D721Med (cell line): Measurements from ENCODE around the gene SMIM30.
"Not testable (repeated sequence)": the region's sequence is repeated elsewhere in the genome, so short reads cannot be mapped to it uniquely, and the experiment has no call there.

Source experiments
- DNase-seq: peaks from one replicate; pipeline ENCODE4 v3.0.0; 2011; ENCODE audit warnings: low spot score; ENCODE audit not compliant: insufficient read length
- FAIRE-seq: peaks from 2 replicates; lab custom pipeline; 2011; peaks lifted over from hg19 to GRCh38; lab: Jason Lieb, UNC
- TF ChIP-seq, protein P1 (sequence below): IDR thresholded peaks from 2 replicates; pipeline ENCODE4 v1.5.1; 2012; ENCODE audit warnings: mild to moderate bottlenecking, control low read depth; ENCODE audit not compliant: insufficient read depth; ENCODE audit errors: missing control alignments

The SMIM30 gene

DNA sequence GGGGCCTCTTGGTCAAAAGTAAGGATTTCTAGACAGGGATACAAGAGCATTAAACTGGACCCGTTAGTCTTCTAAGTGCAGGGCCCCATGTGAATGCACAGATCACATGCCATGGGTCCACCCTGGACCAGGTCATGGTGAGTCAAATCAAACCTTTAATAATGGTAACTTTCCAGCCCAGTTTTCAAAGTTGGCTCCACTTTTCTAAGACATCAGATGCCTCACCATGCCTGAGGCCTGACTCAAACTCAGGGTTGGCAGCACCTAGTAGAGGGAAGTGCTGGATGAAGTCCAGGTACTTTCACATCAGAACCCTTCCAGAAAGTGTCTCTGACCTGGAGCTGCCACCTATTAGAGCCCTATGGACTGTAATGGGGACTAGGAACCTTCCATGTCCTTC lies 9.7 kb upstream of the SMIM30 start:
- DNase-seq (no peak), FAIRE-seq (no peak)
- TF ChIP-seq, protein P1, sequence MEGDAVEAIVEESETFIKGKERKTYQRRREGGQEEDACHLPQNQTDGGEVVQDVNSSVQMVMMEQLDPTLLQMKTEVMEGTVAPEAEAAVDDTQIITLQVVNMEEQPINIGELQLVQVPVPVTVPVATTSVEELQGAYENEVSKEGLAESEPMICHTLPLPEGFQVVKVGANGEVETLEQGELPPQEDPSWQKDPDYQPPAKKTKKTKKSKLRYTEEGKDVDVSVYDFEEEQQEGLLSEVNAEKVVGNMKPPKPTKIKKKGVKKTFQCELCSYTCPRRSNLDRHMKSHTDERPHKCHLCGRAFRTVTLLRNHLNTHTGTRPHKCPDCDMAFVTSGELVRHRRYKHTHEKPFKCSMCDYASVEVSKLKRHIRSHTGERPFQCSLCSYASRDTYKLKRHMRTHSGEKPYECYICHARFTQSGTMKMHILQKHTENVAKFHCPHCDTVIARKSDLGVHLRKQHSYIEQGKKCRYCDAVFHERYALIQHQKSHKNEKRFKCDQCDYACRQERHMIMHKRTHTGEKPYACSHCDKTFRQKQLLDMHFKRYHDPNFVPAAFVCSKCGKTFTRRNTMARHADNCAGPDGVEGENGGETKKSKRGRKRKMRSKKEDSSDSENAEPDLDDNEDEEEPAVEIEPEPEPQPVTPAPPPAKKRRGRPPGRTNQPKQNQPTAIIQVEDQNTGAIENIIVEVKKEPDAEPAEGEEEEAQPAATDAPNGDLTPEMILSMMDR: no peak

DNA sequence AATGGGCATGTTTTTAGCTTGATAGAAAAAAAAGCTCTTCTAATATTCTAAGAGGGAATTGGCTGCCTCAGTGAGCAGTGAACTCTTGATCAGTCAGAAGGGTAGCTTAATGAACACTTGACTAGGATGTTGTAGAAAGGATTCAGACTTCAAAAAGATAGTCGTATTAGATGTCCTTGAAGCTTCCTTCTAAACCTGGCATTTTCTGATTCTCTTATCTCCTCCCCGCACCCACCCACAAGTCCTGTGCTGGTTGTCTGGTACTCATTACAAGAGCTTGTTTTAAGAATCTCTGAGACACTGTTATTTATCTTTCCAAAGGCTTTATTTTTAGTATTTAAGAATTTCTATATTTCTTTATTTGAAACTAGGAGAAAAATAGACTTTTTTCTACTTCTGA lies 7.4 kb upstream of the SMIM30 start:
- DNase-seq (no peak), FAIRE-seq (peak; percentile 53)
- TF ChIP-seq, protein P1: no peak

- DNase-seq (no peak), FAIRE-seq (no peak)
- TF ChIP-seq, protein P1: no peak
Observed at GRCh38 chr7:113122744-113123143, 4.4 kb upstream of the SMIM30 start.

- DNase-seq (no peak), FAIRE-seq (no peak)
- TF ChIP-seq, protein P1: no peak
Observed at GRCh38 chr7:113120647-113121046, 2.3 kb upstream of the SMIM30 start.

DNA sequence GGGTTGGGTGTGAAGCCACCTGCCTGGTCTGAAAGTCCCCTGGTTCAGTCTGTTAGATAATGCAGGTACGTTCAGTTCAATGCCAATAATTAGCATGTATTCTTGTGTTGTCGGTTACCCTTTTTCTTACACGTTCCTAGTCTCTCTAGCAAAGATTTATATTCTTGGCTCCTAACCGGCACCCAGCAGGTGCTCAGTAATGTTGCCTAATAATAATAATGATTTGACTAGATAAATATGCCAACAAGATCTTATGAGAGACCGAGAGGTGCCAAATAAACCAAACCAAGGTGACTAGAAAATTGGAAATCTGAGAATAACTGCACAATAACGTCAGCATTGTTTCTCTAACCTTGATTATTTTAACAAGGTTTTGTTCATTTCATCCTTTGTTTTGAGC lies 1.1 kb upstream of the SMIM30 start:
- TF ChIP-seq, protein P1: no peak
- FAIRE-seq (peak; percentile 11), DNase-seq (no peak)

DNA sequence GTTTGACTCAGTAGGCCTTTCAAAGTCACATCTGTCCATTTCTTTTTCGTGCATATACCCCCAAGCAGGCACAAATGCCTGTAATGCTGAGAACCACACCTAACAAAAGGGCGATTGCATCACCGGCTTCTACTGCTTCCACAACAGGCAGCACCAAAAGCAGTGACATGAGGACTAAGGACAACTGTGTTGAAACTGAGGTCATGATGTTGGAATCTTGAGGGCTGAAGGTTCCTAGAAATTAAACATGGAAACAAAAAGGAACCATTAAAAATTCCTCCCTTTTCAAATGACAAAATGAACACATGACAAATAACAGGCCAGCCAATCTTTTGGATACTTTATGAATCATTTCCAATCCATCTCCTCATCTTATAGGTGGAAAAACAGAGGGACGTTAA lies 980 bp downstream of the SMIM30 start:
- FAIRE-seq, DNase-seq: not testable (repeated sequence)

GRCh38 chr7:113113912-113114311 lies 4.4 kb downstream of the SMIM30 start:
- TF ChIP-seq, protein P1: no peak
- DNase-seq (no peak), FAIRE-seq (no peak)

DNA sequence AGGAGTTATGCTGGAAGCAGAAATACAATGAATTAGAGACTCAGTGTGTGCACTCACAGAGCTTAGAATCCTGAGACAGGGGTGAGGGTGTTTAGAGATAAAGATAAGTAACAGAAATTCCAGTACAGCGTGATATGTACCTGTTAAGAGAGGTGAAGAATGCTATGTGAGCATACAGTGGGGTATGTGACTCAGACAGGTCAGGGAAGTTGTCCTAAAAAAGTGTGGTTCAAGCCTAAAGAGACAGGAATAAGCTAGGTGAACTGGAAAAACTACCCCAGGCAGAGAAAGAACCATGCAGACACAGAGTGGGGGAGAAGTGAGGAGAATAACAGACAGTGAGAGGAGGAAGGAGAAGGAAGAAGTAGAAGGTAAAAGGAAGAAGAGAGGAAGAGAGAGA lies 8.6 kb downstream of the SMIM30 start:
- TF ChIP-seq, protein P1: no peak
- DNase-seq: no peak
- FAIRE-seq: no peak
